Measurements from ENCODE around the gene SCYGR1. TPM values are rescaled to one million over a fixed set of nuclear protein-coding genes. Genes with fewer than 3 reads are reported as not detected.

The SCYGR1 gene
- total and polyA plus RNA-seq, 2 of the 13 experiments (the other 11 are each of a cell fraction or from before 2014, with no cell fraction given), result not detected

GRCh38 chr2:227406177-227407031 is 18.7 kb upstream of the SCYGR1 start (continued):
- TF ChIP-seq CERS6 (CRISPR knock-in tag; IDR thresholded peaks at IDR 0.05), result no peak
- TF ChIP-seq HOXA3 (CRISPR knock-in tag; IDR thresholded peaks at IDR 0.05), result peak; percentile 82
- TF ChIP-seq CCDC6 (CRISPR knock-in tag; IDR thresholded peaks at IDR 0.05), result no peak
- no peak for TF ChIP-seq KLF11 (CRISPR knock-in tag; IDR thresholded peaks at IDR 0.05)
- peak; percentile 68; the same call in 1 of the 2 replicates for TF ChIP-seq PHF21A (CRISPR knock-in tag; IDR thresholded peaks at IDR 0.05)
- TF ChIP-seq PAXIP1 (CRISPR knock-in tag; conservative IDR thresholded peaks at IDR 0.05), result peak; percentile 68
- TF ChIP-seq ZNF136 (CRISPR knock-in tag; IDR thresholded peaks at IDR 0.05; ENCODE audit: low read depth), result no peak
- peak; percentile 74; the same call in 1 of the 2 replicates for TF ChIP-seq ZNF205 (CRISPR knock-in tag; IDR thresholded peaks at IDR 0.05)
- 0 out of 2 replicates have a peak, but pooled peaks have one; percentile 54 for TF ChIP-seq HOXD1 (CRISPR knock-in tag; IDR thresholded peaks at IDR 0.05)
- no peak for TF ChIP-seq RFX1 (IDR thresholded peaks at IDR 0.05)
- TF ChIP-seq ZNF615 (CRISPR knock-in tag; IDR thresholded peaks at IDR 0.05; ENCODE audit: borderline replicate concordance), result peak; percentile 26; the same call in 1 of the 2 replicates
- no peak for TF ChIP-seq ZNF441 (CRISPR knock-in tag; IDR thresholded peaks at IDR 0.05; ENCODE audit: borderline replicate concordance)
- TF ChIP-seq ZNF138 (CRISPR knock-in tag; IDR thresholded peaks at IDR 0.05; ENCODE audit: low read depth), result no peak
- no peak for TF ChIP-seq ZNF460 (CRISPR knock-in tag; IDR thresholded peaks at IDR 0.05; ENCODE audit: borderline replicate concordance)
- no peak for TF ChIP-seq PCBP1 (IDR thresholded peaks at IDR 0.05; ENCODE audit: borderline replicate concordance, low read depth, low read length)
- no peak for TF ChIP-seq MZF1 (CRISPR knock-in tag; IDR thresholded peaks at IDR 0.05; ENCODE audit: borderline replicate concordance)
- no peak for TF ChIP-seq ZNF564 (CRISPR knock-in tag; IDR thresholded peaks at IDR 0.05)
- TF ChIP-seq ETV6 (CRISPR knock-in tag; conservative IDR thresholded peaks at IDR 0.05), result no peak; the same call in 1 of the 2 replicates
- no peak for TF ChIP-seq FOXK2 (IDR thresholded peaks at IDR 0.05)
- TF ChIP-seq ZNF567 (CRISPR knock-in tag; IDR thresholded peaks at IDR 0.05; ENCODE audit: borderline replicate concordance), result no peak
- no peak for TF ChIP-seq ZFP36L1 (CRISPR knock-in tag; IDR thresholded peaks at IDR 0.05)
- peak; percentile 91; the same call in 1 of the 2 replicates for TF ChIP-seq ZSCAN5A (CRISPR knock-in tag; IDR thresholded peaks at IDR 0.05; ENCODE audit: borderline replicate concordance)
- no peak for TF ChIP-seq MYNN (CRISPR knock-in tag; IDR thresholded peaks at IDR 0.05; ENCODE audit: low read depth)
- TF ChIP-seq WIZ (CRISPR knock-in tag; IDR thresholded peaks at IDR 0.05), result no peak
- TF ChIP-seq TCF7 (IDR thresholded peaks at IDR 0.05; ENCODE audit: low read depth), result 0 out of 2 replicates have a peak, but pooled peaks have one; percentile 32
- no peak for TF ChIP-seq ZMYM2 (CRISPR knock-in tag; IDR thresholded peaks at IDR 0.05)

Measured in HepG2 (cell line).